Measurements from ENCODE around the gene RPGRIP1.
"Not testable (repeated sequence)": the region's sequence is repeated elsewhere in the genome, so short reads cannot be mapped to it uniquely, and the experiment has no call there.

RPGRIP1 gene

DNA sequence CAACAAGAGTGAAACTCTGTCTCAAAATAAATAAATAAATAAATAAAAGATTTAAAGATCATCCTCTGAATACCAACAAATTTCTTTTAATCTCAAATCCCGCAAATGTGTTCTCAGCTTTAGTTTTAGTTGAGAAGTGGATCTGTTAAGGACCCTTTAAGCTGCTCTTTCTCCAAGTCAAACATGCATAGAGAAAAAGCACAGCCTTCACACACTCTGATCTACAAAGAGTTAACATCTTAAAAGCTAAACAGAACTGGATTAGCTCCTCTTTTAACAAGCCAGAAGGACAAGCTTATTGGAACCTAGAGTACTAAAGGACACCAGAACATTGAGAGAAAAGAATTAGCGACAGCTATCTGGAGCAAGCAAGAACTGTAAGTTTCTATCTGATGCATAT, at the start of gene RPGRIP1:
RPGRIP1 (plus strand) TSS at position 301 of the 400 bp plus-strand sequence. CDS start 7,894 bp downstream, outside the sequence.
- no peak for DNase-seq

- DNase-seq: no peak
These were observed 48.7 kb upstream of the RPGRIP1 start for GRCh38 chr14:21231020-21231652.

DNA sequence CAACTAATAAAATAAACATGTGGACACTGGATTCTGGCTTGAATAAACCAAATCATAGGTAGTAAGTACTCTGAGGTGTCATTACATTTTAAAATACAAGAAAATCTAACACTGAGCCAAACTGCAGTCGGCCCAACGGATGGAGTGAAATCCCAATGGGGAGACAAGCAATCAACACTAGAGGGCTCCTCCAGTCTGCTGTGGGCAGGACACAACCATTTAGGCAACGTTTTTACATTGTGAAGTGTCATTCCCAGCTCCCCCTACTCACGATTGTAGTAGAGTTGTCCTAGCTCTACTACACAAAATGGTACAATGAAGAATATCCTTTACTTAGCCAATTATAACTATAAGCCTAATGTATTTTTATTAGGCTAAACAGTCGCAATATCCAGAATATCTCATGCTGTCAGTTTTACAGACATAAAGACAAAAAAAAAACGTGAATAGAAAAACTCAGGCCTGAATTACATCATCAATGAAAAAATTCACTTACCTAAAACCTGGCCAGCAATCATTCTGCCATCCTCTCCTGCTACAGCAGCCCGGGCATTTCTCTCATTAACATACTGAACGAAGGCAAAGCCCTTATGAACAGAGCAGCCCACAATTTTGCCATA, 46.3 kb upstream of the RPGRIP1 start:
- DNase-seq: no peak

- no peak for DNase-seq
These were observed 45.8 kb upstream of the RPGRIP1 start for GRCh38 chr14:21234112-21234511.

DNA sequence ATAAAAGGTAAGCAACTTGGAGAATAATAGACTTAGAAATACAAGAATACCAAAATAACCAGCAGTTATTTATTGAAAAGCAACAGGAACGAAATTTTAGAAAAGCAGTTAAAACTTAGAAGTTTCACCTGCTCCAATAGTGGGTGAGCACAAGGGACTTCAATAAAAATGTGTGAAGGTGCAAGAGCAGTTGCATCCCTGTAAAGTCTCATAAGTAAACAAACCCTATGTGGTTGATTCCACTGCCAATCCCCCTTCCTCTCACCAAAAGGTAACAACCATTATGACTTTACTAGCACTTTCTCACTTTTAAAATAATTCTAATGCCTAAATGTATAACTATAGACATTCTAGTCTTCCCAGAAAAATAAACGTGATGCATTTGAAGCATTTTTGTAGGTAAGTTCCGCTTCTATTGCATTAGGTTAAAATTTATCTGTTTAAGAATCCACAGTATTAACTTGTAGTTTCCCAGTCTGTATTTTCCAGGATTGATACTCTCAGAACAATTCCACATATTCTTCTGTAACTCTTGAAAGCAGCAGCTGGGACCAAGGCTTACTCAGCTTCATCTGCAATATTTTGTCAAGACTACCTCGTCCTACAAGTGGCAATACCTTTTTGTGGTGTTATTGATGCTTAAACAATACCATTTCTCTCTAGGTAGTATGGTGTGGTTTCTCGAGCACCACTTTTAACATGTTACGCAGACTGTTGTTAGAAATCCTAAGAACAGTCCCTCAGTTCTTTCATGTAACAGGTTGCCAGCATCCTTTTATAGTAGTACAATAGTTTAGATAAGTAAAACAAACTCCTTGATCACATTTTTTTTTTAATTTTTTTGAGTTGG, 42.7 kb upstream of the RPGRIP1 start:
- DNase-seq: no peak

DNA sequence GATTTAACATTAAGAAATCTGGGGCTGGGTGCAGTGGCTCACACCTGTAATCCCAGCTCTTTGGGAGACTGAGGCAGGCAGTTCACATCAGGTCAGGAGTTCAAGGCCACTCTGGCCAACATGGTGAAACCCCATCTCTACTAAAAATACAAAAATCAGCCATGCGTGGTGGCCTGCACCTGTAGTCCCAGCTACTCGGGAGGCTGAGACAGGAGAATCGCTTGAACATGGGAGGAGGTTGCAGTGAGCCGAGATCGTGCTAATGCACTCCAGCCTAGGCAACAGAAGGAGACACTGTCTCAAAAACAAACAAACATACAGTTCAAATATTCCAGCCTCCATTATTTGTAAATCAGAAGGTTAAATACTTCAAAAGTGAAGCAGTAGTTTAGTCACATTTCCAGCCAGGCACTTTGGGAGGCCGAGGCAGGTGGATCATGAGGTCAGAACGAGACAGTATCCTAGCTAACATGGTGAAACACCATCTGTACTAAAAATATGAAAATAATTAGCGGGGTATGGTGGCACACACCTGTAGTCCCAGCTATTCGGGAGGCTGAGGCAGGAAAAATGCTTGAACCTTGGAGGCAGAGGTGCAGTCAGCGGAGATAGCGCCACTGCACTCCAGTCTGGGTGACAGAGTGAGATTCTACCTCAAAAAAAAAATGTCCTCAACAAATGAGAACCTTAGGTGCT, 40.9 kb upstream of the RPGRIP1 start:
- no peak for DNase-seq

- no peak for DNase-seq
These were observed 39.5 kb upstream of the RPGRIP1 start for GRCh38 chr14:21240417-21240816.

- DNase-seq: no peak
These were observed 38.6 kb upstream of the RPGRIP1 start for GRCh38 chr14:21241218-21241819.

GRCh38 chr14:21244544-21244943, 35.3 kb upstream of the RPGRIP1 start:
- DNase-seq: no peak

DNA sequence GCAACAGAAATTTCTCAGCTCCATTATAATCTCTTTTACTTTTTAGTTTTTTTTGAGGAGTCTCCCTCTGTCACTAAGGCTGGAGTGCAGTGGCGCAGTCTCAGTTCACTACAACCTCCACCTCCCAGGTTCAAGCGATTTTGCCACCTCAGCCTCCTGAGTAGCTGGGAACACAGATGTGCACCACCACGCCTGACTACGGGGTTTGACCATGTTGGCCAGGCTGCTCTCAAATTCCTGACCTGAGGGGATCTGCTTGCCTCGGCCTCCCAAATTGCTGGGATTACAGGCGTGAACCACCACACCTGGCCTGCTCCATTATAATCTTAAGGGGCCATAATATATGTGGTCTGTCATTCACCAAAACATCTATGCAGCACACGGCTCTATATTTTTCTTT, 34.1 kb upstream of the RPGRIP1 start:
- no peak for DNase-seq

- no peak for DNase-seq
These were observed 31.5 kb upstream of the RPGRIP1 start for GRCh38 chr14:21248338-21248737.

DNA sequence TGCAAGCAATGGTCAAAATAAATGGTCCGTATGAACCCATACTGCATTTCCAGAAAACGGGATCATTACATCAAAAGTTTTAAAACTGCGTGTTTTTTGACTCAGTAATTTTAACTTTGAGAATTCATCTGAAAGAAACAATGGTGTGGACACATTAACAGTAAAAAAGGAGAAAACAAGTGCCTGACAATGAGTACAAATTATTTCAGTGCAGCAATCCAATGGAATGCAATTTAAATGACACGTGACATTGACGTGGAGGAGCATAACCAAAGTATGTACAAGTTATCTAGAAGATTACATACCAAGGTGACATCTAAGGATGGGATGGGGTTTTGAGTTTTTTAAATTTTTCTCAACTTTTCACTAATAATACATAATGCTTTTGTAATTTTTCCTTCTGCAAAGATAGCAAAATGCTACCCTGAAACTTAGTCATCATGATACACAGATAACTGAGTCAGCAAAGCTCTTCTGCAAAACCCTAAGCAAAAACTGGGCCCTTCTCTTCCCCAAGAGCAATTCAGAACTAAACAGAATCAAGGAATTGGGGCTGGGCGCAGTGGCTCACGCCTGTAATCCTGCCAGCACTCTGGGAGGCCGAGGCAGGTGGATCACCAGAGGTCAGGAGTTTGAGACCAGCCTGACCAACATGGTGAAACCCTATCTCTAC, 31.0 kb upstream of the RPGRIP1 start:
- no peak for DNase-seq

GRCh38 chr14:21251215-21251614, 28.7 kb upstream of the RPGRIP1 start:
- DNase-seq: no peak

DNA sequence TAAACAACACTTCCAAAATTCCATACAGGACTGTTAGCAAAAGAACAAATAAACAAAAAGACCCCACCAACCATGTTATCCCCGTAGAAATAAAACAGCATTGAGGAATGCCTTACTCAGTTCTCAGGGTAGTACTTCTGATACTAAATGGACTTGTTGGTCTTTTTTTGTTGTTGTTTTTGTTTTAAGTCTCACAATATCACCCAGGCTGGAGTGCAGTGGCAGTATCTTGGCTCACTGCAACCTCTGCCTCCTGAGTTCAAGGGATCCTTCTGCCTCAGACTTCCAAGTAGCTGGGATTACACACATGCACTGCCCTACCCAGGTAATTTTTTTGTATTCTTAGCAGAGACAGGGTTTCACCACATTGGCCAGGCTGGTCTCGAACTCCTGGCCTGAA, 27.7 kb upstream of the RPGRIP1 start:
- DNase-seq: no peak

GRCh38 chr14:21255385-21256101, 24.3 kb upstream of the RPGRIP1 start:
- no peak for DNase-seq

- DNase-seq: not testable (repeated sequence)
These were observed 23.8 kb upstream of the RPGRIP1 start for GRCh38 chr14:21256102-21256447.

GRCh38 chr14:21256539-21257393, 23.1 kb upstream of the RPGRIP1 start:
- DNase-seq: no peak

DNA sequence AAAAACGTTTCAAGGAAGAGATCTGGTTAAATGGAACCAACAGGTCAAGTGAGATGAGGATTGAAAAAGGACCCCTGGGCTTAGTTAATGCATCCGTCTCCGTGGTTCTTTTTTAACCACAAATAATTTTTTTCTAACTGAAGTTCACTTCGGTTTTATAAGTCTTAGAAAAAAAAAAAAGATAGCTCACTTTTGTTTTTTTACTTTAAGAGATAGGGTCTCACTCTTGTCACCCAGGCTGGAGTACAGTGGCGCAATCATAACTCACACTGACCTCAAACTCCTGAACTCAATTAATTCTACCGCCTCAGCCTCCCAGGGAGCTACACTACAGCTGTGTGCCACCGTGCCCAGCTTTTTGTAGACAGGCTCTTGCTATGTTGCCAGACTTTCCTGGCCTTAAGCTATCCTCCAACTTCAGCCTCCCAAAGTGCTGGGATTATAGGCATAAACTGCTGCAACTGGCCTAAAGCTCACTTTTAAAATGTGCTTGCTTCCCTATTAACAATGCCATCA, 22.4 kb upstream of the RPGRIP1 start:
- DNase-seq: no peak

- DNase-seq: no peak
These were observed 21.6 kb upstream of the RPGRIP1 start for GRCh38 chr14:21258005-21258888.

All from activated CD4-positive, CD25-positive, alpha-beta regulatory T cell treated with anti-CD3 and anti-CD28 coated beads, Interleukin-2, amount 50 U/mL, for 72 hours (primary cell).